GM12874 (cell line): Measurements from ENCODE around the gene FMN1.

ENCODE experiments used
- TF ChIP-seq, protein P1 (sequence below): IDR thresholded peaks from 2 replicates; pipeline ENCODE4 v1.5.1; 2011; ENCODE audit warnings: low read depth, mild to moderate bottlenecking, control low read depth, low read length, moderate library complexity; ENCODE audit not compliant: insufficient read depth

The FMN1 gene

DNA sequence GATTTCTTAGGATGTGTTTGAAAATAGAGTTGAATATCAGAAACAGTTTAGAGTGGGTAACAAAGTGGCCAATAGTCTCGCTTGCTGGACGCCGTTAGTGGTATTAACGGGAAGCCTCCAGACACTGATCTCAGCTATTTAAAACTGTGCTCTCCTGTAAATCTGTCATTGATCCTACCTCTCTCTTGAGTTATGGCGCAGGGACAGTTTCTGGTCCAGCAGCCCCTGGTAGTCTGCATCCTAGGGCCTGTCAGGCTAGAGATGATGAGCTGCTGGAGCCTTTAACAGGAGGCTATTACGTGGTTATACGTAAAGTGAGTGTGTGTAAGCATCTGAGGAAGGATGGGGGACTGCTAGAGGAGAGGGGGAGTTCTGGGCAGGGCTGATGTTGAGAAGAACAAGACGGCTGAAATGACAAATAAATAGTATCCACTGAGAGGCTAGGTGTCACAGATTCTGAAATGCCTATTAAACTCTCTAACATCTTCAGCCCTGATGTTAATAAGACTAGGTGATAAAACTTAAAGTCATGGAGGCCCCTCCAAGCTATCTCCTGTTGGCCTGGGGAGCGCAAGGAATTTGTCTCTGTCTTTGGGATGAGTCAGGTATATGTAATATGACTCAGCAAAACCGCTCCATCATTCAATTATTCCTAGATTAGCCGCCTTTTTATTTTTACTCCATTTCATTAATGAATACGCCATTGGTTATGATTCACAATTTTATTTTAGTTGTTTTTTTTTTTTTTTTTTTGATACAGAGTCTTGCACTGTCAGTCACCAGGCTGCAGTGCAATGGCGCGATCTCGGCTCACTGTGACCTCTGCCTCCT, 321.0 kb downstream of the FMN1 start:
- TF ChIP-seq, protein P1, sequence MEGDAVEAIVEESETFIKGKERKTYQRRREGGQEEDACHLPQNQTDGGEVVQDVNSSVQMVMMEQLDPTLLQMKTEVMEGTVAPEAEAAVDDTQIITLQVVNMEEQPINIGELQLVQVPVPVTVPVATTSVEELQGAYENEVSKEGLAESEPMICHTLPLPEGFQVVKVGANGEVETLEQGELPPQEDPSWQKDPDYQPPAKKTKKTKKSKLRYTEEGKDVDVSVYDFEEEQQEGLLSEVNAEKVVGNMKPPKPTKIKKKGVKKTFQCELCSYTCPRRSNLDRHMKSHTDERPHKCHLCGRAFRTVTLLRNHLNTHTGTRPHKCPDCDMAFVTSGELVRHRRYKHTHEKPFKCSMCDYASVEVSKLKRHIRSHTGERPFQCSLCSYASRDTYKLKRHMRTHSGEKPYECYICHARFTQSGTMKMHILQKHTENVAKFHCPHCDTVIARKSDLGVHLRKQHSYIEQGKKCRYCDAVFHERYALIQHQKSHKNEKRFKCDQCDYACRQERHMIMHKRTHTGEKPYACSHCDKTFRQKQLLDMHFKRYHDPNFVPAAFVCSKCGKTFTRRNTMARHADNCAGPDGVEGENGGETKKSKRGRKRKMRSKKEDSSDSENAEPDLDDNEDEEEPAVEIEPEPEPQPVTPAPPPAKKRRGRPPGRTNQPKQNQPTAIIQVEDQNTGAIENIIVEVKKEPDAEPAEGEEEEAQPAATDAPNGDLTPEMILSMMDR = no peak

DNA sequence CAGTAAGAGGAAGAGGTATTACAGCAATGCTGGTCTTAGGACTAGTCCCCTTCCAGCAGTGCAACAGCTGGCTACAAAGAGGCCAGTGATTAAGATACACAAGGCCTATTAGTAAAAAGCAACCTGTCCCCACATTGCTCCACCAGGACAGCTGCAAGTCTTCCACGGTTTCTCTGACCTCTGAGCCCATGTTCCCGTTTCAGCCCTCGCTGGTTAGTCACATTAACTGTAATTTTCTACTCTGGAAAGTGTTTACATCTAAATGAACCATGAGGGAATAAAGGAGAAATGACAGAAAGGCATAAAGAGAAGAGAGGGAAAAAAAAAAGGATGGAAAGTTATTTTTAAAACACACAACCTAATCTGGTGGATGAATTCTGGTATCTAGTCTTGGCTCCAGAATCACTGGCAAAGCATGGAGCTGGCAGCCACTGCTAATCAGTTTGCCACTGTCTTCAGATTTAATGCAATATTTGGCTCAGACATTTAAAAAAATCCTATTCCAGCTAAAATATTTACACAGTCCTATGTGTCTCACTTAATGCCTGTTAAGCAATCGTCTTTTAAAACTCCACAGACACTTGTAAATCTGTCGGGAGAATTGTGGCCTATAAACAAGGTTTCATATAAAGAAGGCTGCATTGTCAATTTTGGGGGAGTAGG, 321.8 kb downstream of the FMN1 start:
- TF ChIP-seq, protein P1 = no peak

DNA sequence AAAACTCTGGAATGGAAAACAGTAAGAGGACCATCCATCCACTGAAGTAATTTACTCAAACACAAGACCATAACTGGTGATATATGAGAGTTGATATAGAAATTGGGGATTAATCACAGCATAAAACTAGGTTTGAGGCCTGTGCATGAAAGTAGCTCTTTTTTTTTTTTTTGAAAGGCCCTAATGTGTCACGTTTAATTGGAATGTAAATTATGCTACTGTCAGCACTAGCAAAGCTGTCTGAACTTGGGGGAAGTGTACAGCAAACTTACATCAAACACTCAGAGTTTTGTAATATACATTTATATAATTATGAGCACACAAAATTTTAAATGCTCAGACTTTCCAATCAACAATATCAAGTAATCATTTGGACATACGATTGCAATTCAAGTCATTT, 322.6 kb downstream of the FMN1 start:
- TF ChIP-seq, protein P1 = no peak

DNA sequence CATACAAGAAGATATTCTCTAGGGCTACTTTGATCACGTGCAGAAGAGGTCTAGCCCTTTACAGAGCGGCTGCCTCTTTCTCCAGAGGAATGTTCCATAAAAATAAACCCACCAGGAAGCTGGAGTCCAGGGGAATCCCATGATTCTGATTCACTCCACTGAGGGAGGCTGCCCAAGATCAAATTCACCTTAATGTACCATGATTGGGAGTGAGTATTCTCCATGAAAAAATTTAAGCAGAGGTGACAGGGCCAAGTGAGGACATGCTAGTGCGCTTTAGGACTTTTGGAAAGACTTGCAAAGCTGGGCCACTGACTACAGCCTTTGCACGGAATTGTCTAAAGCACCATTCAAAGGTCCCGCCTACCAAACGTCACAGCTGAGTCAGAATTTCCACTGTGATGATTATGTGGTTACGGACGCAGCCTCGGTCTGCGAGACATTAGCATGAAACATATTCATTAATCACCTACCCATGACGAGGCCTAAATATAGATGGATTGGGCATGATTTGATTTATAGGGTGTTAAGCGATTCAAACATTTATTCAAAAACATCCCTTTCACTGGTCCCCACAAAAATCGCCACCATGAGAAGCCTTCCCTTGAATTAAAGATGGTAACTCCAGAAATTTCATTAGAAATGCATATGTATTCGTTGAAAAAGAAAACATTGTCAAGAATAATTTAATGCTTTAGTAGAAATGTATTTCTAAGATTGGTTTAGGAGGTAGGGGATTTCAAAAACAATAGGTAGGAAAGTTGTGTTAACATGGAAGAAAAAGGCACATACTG, 324.1 kb downstream of the FMN1 start:
- TF ChIP-seq, protein P1 = no peak

DNA sequence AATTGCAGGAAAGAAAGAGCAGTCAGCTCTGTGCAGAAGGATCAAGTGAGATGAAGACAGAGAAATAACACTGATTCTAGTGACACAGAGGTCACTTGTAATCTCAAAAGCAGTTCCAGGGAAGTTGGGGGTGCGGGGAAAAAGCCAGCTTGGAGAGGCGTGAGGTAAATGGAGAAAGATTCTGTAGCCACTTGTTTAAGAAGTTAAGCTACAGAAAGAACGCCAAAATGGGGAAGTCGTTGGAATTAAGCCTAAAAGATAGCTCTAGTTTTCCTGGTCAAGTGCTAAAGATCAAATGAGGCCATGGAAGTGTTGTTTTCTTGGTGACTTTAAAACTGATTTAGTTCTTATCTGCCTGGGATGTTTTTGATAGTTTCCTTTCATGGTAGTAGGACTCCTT, 324.7 kb downstream of the FMN1 start:
- TF ChIP-seq, protein P1 = no peak

DNA sequence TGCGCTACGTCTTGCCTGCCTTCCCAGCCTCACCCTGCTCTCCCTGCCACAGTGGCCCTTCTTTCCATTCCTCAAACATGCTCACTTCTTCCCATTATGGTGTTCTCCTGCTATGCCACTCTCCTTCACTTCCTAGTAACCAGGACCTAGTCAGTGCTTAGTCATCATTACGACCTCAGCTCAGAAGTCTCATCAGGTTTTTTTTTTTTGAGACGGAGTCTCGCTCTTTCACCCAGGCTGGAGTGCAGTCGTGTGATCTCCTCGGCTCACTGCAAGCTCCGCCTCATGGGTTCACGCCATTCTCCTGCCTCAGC, 327.2 kb downstream of the FMN1 start:
- TF ChIP-seq, protein P1 = no peak
